T1000 (cell line): ENCODE measurements around the gene ARHGEF1.

Experiments used
- DNase-seq: peaks from one replicate; lab custom pipeline; 2025; ENCODE audit warnings: mixed read lengths; lab: John Stamatoyannopoulos, UW

Gene ARHGEF1

DNA sequence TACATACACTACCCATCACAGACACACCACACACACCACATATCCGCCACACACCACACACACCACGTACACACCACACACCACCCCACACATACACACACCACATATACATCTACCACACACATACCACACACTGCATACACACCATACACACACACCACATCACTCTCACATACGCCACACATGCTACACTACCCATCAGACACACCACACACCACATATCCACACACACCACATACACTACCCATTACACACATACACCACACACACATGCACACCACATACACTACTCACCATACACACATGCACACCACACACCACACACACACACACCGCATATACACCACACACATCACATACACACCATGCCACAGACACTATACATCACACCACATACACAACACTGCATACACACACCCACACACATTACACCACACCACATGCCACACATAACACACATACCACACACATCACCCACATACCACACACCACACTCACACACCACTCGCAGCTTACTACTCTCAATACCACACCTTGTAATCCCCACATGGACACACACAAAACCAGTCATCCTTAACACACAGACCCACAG, 35.8 kb downstream of the ARHGEF1 start:
- no peak for DNase-seq

DNA sequence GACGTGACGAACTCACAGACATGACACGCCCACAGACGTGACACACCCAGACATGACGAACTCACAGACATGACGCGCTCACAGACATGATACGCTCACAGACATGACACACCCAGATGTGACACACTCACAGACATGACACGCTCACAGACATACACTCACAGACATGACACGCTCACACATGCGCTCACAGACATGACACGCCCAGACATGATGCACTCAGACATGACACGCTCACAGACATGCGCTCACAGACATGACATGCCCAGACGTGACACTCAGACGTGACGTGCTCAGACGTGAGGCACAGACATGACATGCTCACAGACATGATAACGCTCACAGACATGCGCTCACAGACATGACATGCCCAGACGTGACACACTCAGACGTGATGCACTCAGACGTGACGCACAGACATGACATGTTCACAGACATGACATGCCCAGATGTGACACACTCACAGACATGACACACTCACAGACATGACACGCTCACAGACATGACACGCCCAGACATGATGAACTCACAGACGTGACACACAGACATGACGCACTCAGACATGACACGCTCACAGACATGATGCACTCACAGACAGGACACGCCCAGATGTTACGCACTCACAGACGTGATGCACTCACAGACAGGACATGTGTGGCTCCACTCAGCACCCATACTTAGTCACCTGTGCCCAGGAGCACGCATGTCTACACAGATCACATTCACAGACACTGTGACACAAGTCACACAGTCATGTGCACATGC, 37.1 kb downstream of the ARHGEF1 start:
- DNase-seq: no peak

DNA sequence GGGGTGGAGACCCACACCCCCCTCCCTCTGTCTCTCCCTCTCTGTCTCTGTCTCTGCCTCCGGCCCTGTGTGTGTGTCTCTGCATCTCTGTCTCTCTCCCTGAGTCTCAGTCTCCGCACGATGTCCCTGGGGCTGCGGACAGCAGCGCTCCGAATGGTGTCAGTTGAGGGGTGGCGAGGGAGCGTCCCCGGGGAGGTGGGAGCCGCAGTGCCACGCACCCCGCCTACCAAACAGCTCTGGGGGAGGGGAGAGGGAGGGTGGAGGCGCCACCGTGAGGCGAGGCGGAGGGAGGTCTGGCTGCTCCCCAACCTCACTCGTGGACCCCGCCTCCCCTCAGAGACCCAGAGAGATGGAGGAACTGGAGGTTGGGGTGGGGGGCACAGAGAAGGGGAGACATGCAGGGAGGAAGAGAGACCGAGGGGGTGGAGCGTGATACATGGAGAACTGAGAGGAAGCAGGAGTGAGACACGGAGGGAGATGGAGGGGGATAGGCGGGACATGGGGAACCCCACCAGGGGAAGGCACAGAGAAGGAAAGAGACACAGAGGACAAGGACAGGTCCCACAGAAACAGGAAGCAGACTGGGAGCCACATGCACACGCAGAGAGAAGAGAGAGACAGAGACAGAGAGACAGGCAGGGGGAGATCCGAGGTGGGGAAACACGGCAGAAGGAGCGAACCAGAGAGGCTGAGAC, 38.0 kb downstream of the ARHGEF1 start:
- DNase-seq: no peak

DNA sequence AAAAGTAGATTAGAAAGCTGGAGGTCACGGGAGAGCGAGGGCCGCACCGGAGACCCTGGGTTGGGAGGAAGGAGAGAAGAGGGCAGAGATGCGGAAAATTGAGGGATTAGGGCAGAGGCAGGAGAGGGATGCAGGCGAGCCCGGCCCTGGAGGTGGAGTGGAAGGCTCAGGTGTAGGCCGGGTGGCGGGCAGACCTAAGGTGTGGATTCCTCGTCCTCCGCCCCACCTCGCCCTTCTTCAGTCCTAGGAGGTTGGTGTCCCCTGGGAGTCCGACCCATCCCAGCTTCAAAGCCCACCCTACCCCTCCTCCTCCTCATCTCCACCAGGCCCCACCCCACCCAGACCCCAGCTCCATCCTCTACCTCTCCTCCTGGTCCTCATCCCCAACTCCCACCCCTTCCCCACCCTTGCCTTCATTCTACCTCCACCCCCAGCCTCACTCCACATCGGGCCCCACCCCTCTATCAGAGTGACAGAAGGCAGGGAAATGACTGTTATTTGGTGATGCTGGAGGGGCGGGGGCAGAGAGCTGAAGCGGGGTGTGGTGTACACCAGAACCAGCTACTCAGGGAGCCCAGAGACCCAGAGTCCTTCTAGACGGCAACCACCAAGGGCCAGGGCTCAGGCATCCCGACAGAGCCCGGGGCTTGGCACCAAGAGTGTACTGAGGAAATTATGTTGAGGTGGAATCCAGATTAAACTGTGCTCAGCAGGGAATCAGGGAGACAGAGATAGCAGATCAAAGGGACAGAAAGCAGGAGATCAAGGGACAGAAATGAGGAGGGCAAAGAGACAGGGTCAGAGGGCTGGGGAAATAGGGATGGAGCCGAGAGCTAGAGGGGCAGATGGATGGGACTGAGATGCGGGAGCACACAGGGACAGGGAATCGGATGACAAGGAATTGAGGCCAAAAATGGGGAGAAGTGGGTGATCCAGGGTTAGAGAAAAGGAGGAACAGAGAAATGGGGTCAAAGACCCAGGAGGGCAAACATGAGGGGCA, 38.9 kb downstream of the ARHGEF1 start:
- no peak for DNase-seq

DNA sequence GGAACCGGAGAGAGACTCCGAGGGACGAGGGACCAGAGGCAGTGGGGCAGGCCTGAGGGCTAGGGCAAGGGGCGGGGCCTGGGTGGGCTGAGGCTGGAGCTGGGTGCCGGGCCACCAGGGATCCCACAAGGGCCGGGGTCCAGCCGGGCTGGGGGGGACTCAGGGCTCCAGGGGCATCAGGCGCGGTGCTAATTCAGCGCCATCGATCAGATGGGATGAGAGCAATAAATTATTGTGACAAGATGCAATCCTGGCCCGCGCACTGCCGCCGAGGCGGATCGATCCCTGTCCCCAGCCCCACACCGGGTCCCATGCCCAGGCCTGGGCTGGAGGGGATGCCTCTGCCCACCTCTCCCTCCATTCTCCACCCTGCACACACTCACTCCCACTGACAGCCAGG, 39.6 kb downstream of the ARHGEF1 start:
- no peak for DNase-seq

DNA sequence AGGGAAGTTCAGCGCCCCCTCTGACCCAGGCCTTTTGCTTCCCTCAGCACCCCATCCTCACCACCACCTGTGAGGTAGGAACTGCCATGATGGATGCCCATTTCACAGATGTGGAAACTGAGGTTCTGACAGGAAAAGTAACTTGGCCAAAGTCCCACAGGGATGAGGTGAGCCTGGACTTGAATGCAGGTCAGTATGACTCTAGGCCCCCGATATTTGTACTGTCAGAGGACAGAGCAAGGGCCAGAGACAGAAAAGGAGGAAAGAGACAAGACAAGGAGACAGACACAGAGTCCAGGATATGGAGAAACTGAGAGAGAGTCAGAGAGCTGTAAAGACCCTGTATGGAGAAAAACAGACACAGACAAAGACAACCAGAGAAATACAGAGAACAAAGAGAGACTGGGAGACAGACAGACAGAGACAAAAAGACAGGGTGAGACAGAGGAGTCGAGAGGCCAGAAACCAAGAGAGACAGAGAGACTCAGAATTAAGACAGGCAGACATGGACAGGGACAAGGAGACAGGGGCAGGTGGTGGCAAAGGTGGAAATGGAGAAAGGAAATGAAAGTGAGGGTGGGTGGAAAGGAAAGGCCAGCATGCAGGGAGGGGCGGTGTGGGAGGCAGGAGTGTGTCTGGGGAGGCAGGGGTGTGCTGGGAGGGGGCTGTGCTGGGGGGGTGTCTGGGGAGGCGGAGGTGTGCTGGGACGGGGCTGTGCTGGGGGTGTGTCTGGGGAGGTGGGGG, 40.2 kb downstream of the ARHGEF1 start:
- DNase-seq: no peak

DNA sequence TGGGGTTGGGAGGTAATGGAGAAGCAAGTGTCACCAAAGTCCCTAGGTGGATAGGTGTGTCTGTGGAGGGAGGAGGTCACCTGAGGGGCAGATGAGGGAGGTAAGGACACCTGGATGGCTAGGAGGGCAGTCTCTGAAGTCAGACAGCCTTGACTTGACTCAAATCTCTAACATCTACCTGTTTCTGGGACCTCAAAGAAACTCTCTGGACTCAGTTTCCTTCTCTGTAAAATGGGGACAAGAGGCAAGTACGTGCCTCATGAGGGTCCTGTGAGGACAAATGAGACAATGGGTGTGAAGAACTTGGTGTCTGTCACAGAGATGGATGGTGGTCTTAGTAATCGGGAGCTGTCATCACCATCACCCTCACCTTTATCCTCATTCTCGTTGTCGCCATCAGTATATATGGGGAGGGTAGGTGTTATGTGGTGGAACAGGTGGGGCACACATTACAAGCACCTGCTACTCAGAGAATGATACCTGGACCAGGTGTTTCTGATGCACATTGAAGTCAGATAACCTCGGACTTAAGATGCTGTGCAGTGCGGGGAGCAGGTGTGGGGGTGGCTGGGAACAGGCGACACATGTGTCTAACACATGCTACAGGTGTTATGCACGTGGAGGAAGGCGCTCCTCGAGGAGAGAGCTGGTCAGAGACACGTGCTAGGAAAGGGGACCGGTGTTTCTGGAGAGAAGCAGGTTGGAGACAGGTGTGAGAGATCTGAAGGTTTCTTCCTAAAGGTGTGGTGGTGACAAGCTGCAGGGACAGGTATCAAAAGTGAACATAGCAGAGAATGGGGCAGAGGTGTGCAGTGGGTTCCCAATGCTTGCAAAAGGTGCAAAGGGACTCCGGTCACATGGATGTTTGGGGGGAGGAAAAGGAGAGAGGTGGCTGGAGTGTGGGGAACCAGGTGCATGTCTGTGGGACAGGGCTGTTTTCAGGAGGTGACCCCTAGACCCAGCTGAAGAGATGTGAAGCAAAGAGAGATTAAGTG, 41.5 kb downstream of the ARHGEF1 start:
- no peak for DNase-seq

DNA sequence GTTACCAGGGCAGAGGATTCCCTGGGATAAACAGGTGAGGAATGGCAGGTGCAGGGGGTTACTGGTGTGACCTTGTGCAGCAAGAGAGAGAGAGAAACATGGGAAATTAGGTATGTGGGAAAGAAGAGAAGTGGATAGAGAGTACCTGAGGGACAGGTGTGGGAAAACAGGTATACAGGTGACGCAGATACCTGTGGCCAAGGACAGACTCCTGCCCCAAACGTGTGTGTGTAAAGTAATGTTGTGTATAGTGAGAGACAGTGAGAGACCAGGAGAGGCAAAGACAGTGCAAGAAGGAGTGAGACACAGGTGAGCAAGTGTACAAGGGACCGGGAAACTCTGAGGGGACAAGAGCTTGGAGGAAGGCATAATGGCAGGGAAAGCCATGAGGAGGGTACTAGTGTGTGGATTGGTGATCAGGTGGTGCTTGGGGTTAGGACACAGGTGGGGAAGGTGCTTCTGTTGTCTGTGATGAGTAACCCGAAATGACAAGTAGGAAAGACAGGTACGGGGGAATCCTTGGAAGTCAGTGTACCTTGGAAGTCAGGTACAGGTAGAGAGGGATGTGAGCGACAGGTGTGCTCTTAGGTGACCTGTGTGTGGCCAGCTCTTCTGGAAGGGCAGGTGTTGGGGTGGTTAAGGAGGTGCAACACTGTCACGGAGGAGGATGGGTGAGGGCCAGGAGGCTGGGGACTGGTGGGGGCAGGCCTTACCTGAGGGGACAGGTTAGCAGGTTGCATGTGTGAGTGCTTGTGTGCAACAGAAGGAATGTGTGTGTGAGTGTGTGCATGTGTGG, 42.4 kb downstream of the ARHGEF1 start:
- DNase-seq: no peak

DNA sequence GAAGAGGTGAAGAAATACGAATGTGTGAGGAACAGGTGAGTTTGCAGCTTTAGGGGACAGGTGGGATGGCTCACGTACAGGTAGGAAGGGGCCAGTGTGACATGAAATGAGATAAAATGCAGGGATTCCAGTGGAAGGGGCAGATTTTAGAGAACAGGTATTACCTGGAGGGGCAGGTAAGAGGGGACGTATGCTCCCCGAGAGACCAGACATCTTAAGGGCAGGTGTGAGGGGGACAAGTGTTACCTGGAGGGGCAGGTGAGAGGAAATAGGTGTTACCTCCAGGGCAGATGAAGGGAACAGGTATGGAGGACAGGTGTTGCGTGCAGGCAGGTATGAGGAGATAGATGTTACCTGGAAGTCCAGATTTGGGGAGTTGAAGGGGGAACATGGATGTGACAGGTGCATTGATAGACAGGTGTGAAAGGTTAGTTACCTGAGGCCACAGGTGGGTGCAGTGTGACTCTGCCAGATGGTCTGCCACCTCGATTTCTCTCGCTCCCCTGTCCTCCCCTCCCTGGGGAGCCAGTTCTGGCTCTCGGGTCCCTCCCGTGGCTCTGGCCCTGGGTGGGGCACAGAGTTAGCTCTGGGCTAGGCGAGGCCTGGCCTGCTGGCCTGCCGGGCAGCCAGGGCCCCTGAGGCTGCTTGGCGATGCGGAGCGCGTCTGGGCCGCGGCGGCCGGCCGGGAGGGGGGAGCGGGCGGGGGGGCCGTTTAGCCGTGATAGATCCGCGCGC, 43.2 kb downstream of the ARHGEF1 start:
- DNase-seq: no peak

DNA sequence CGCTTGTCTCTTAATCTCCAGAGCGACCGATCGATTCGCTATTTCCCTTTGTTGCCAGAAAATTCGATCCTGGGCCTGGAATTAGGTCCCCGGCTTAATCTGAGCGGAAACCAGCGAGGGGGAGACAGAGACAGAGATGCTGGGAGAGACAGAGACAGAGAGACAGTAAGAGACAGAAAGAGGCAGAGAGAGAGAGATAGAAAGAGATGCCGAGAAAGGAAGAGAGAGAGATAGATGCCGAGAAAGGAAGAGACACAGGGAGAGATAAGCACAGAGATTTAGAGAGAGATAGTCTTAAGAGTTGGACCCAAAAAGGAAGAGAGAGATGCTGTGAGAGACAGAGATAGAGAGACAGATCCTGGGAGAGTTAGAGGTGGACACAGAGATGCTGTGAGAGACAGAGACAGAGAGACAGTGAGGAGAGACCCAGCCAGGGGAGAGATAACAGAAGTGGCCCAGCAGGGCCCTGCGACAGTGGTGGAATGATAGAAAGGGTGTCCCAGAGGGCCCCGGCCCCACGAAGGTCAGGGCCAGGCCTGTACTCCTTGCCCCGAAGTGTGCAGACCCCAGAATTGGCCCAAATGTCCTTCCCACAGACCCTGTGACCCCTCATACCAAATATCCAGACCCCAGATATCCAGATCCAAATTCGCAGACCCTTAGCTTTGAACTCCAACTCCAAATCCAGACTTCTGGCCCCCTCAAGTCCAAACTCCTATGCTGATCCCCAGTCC, 43.9 kb downstream of the ARHGEF1 start:
- DNase-seq: no peak

DNA sequence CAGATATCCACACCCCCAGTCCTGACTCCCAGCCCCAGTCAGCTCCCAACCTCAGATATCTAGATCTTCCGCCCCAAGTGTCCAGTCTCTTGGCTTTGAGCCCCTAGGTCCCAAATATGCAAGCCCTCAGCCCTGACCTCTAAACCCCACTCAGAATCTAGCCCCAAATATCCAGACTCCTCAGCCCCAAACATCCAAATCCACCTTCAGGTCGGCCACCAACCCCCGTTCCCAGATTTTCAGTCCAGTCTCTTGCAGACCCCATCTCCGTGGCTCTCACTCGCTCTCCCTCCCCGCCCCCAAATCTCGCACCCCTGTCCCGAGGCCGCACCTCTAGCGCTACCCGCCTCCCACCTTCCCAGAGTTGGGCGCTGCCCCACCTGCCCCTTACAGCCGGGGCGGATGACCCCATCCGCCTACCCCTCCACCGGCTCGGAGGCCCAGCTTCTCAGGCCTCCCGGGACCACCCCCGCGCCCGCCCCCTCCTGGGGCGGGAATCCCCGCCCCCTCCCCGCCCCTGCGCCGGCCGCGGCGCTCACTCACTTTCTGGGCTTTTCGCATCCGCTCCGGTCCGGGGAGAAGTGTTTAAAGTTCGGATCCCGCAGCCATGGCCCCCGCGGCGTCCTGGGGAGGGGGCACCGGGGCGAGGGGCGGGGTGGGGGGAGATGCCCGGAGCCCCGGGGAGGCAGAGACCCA, 44.7 kb downstream of the ARHGEF1 start:
- DNase-seq: no peak

DNA sequence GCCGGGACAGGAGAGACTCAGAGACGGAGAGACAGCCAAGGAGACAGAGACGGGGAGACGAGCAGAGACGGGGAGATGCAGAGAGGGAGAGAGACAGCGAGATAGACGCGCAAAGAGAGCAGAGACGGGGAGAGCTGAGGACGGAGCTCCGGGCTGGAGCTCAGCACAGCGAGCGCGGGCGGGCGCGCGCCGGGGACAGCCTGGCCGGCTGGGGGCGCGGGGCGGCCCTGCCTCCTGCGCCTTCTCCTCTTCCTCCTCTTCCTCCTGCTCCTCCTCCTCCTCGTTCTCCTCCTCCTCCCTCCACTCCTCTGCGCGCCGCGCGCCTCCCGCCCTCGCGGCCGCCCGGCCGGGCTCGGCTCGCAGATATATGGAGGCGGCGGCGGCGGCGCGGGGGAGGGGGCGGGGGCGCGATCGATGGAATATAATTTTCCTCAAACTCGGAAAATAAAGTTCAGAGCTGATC, 45.3 kb downstream of the ARHGEF1 start, which contains the start of gene ERFL:
Gene ERFL (minus strand): TSS at position 229 of the 463 bp plus-strand sequence. CDS start 15,530 bp downstream, outside the sequence.
- DNase-seq: no peak

DNA sequence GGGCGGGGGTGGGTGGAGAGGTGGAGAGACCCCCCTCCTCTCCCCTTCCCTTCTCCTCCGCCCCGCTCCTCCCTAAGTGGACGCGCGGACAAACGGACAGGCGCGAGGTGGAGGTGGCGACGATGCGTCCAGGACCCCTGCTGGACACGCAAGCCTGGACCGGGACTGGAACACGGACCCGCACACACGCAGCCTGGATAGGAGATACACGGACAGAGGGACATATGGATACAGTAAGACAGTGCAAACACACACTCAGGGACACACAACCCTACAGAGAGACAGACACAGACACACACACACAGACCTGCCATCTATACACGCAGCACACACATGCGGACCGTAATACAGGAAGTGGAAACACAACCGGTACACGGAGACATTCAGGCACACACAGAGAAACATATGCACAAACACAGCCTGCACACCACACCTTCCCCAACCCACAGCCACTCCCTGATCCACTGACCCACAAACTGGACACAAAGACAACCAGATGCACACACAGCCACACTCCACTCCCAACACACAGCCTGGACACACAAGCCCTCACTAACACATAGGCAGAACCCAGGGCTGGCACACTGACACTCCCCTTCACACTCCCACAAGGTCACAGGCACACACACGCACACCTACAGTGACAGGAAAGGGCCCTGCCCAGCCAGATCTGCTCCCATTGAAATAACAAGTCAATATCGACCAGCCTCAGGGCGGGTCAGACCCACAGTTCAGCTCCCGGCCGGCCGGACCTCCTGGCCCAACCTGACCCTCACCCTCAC, 46.0 kb downstream of the ARHGEF1 start:
- no peak for DNase-seq

DNA sequence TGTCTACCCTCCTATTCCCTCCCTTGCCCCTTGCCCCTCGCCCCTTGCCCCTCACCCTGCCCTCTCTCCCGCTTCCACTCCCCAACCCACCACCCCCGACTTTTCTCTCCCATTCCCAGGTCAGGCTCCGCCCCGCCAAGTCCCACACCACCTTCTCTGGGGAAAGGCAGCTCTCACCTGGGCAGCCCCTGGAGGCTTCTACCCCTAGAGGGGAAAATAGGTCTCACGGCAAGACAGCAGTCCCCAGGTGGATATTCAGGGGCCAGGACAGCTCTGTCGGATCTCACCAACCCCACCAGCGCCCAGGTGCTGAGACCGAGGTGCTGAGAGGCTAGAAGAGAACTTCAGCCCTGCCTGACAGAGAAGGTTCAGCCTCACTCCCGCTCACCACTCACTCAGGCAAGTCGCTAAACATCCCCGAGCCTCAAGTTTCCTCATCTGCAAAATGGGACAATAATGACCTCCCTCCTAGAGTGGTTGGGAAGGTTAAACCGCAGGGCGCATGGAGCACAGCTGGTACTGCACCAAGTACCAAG, 46.6 kb downstream of the ARHGEF1 start:
- DNase-seq: no peak

DNA sequence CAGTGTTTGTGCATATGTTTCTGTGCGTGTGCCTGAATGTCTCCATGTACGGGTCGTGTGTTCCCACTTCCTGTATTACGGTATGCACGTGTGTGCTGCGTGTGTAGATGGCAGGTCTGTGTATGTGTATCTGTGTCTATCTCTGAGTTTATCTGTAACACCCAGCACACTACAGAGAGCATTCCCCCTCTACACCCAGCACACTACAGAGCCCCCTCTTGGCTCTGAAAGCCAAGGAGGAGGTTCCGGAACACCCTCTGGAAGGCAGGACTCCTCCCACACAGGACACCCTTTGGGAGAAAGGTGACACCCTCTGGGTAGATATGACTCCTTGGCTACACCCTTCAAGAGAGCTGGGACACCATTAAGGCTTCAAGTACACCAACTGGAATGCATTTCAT, 47.3 kb downstream of the ARHGEF1 start:
- DNase-seq: no peak
